ENCODE measurements around the gene RETREG1. TPM values are rescaled to one million over a fixed set of nuclear protein-coding genes. Genes with fewer than 3 reads are reported as not detected.
A peak's percentile ranks its signal among the peaks of the same experiment; 100 is the strongest.

The RETREG1 gene
- polyA plus RNA-seq, 1 of the 3 experiments (the other 2 are of a cell fraction): 0.43 TPM

- no peak for DNase-seq
- TF ChIP-seq IRF3 (IDR thresholded peaks at IDR 0.05; ENCODE audit: low read depth, low read length) (no peak), POLR2AphosphoS5 (IDR thresholded peaks at IDR 0.05; ENCODE audit: low read depth, low read length) (no peak), FOXM1 (IDR thresholded peaks at IDR 0.05; ENCODE audit: low read depth) (no peak), USF1 (IDR thresholded peaks at IDR 0.05; ENCODE audit: borderline replicate concordance, low read depth) (no peak), TCF12 (IDR thresholded peaks at IDR 0.05) (no peak), JUND (IDR thresholded peaks at IDR 0.05) (no peak), TEAD4 (IDR thresholded peaks at IDR 0.05; ENCODE audit: borderline replicate concordance, insufficient read depth) (no peak), RFX5 (IDR thresholded peaks at IDR 0.05; ENCODE audit: low read length) (no peak), RCOR1 (IDR thresholded peaks at IDR 0.05; ENCODE audit: low read length) (no peak), SIN3A (IDR thresholded peaks at IDR 0.05; ENCODE audit: borderline replicate concordance, low read depth, low read length) (no peak), MAX (IDR thresholded peaks at IDR 0.05; ENCODE audit: low read depth) (no peak), NRF1 (IDR thresholded peaks at IDR 0.05; ENCODE audit: low read depth, low read length) (no peak)
- 61% methylated on average over 7 of the region's 7 CpGs for WGBS (ENCODE audit: low lambda C conversion rate)
- no peak overlapping the region for H3K4me2 ChIP-seq
- H2AFZ ChIP-seq (ENCODE audit: low read depth): no peak overlapping the region
- H3K27me3 ChIP-seq (ENCODE audit: insufficient read depth): no peaks in the 10 kb centered on the region; the same call in 1 of the 2 replicates
- no peaks in the 10 kb centered on the region for H3F3A ChIP-seq (replicated peaks; ENCODE audit: insufficient read depth)
- no peaks in the 10 kb centered on the region for H3K36me3 ChIP-seq (replicated peaks in 1 of 2; ENCODE audit: control insufficient read depth in 1 of 2, insufficient read depth in 2 of 2, low read length in 1 of 2)
- H3K27ac ChIP-seq (ENCODE audit: low read depth in 2 of 2, low read length in 1 of 2): no peak overlapping the region
- CTCF ChIA-PET: interaction anchor here (1.5 kb wide), 1 partner anchor 26 kb away, joined by 4 read pairs; no protein-coding TSS in a partner anchor
- H3K9me2 ChIP-seq: no peaks in the 10 kb centered on the region
- H3K9me3 ChIP-seq: no peaks in the 10 kb centered on the region
- H3K4me1 ChIP-seq (ENCODE audit: control insufficient read depth in 1 of 2, insufficient read depth in 2 of 2, low read depth in 1 of 2, low read length in 1 of 2): peaks cover 0 to 8% of the 10 kb centered on the region in 2 experiments; a peak in 2 of 4 replicates
- no peak overlapping the region for H3K4me3 ChIP-seq (ENCODE audit: low read depth in 2 of 2, low read length in 1 of 2)
- no peaks in the 10 kb centered on the region for H4K20me1 ChIP-seq (ENCODE audit: insufficient read depth)
- POLR2A ChIA-PET: no interaction called here
- H3K79me2 ChIP-seq (ENCODE audit: insufficient read depth): no peaks in the 10 kb centered on the region
- H3K9ac ChIP-seq: no peak overlapping the region
Observed at GRCh38 chr5:16430349-16431089, 186.3 kb downstream of the RETREG1 start.

GRCh38 chr5:16428359-16428758 is 188.4 kb downstream of the RETREG1 start:
- no peaks in the 10 kb centered on the region; the same call in 1 of the 2 replicates for H3K27me3 ChIP-seq (ENCODE audit: insufficient read depth)
- DNase-seq: no peak
- H3K9ac ChIP-seq: no peak overlapping the region
- TF ChIP-seq YY1 (IDR thresholded peaks at IDR 0.05; ENCODE audit: low read depth) (no peak), CTCF (IDR thresholded peaks at IDR 0.05) (peak; percentile 8; the same call in 1 of the 2 replicates)
- H3K4me1 ChIP-seq (ENCODE audit: control insufficient read depth in 1 of 2, insufficient read depth in 2 of 2, low read depth in 1 of 2, low read length in 1 of 2): peaks cover 0 to 8% of the 10 kb centered on the region in 2 experiments; a peak in 2 of 4 replicates
- H3K9me3 ChIP-seq: no peaks in the 10 kb centered on the region
- no peak overlapping the region for H3K4me2 ChIP-seq
- 49% methylated on average over 4 of the region's 4 CpGs for WGBS (ENCODE audit: low lambda C conversion rate)
- H3K79me2 ChIP-seq (ENCODE audit: insufficient read depth): no peaks in the 10 kb centered on the region
- no peaks in the 10 kb centered on the region for H4K20me1 ChIP-seq (ENCODE audit: insufficient read depth)
- CTCF ChIA-PET: interaction anchor here (0.9 to 2.0 kb wide), 6 partner anchors 27 to 267 kb away, joined by 3 to 8 read pairs (median 4); no protein-coding TSS in a partner anchor
- POLR2A ChIA-PET: interaction anchor here (1.0 kb wide), 1 partner anchor 249 kb away, joined by 3 read pairs; the partner anchor contains the start of gene MARCHF11
- no peak overlapping the region for H3K27ac ChIP-seq (ENCODE audit: low read depth in 2 of 2, low read length in 1 of 2)
- no peaks in the 10 kb centered on the region for H3F3A ChIP-seq (replicated peaks; ENCODE audit: insufficient read depth)
- no peaks in the 10 kb centered on the region for H3K9me2 ChIP-seq
- no peak overlapping the region for H2AFZ ChIP-seq (ENCODE audit: low read depth)
- no peaks in the 10 kb centered on the region for H3K36me3 ChIP-seq (replicated peaks in 1 of 2; ENCODE audit: control insufficient read depth in 1 of 2, insufficient read depth in 2 of 2, low read length in 1 of 2)
- no peak overlapping the region for H3K4me3 ChIP-seq (ENCODE audit: low read depth in 2 of 2, low read length in 1 of 2)

Data from SK-N-SH (cell line).